ENCODE data around the gene NXN. TPM values are rescaled to one million over a fixed set of nuclear protein-coding genes. Genes with fewer than 3 reads are reported as not detected.

Gene NXN
- total RNA-seq, 1 experiment from 2014 or later: 20.8 TPM

DNA sequence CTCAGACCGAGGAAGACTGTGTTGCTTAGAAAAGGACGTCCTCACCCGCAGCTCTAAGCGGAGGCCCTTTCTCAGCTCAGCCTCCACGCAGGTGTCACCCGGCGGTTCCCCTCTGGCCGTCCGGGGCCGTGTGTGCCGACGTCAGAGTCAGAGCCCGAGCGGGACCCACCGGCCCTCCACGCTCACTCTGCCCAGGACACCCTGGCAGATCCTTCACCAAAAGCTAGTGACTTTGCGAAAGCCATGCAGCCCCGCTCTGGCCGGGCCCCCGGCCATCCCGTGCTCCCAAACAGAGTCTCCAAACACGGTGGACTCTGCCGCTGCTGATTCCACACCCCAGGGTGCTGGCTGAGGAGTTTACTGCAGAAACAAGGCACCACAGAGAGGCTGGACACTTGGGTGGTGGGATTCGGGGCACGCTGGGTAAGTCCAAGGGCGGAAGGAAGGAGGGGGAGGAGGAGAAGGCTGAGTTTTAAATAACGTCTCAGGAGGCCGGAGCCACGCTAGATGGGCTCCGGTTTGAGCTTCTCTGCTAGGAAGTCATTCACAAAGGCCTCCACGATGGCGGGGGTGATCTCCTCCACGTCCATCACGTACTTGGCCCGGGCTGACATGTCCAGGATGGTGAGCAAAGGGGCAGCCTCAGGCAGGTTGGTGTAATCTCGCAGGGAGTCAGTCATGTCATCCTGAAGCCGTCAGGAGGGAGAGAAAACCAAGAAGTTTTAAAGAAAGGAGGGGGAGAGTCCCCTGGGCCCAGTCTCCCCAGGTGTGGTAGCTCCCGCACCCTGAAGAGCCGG lies 178.9 kb downstream of the NXN start:
- POLR2A ChIA-PET (ENCODE audit: unreplicated experiment): no interaction called here
- CTCF ChIA-PET: no interaction called here
- Histone ChIP-seq H3K9me3 (ENCODE audit: low read length) (no peaks in the 10 kb centered on the region), H2AFZ (ENCODE audit: low read length) (no peak overlapping the region), H3K4me1 (ENCODE audit: insufficient read depth, low read length) (no peaks in the 10 kb centered on the region), H3K79me2 (ENCODE audit: low read length) (no peaks in the 10 kb centered on the region), H4K20me1 (ENCODE audit: low read length) (no peaks in the 10 kb centered on the region), H3K4me3 (ENCODE audit: low read length) (no peak overlapping the region), H3K4me2 (ENCODE audit: low read length) (no peak overlapping the region), H3K9ac (ENCODE audit: low read length) (no peak overlapping the region), H3K9me2 (replicated peaks; ENCODE audit: low read length) (no peaks in the 10 kb centered on the region), H3K36me3 (ENCODE audit: low read depth, low read length) (no peaks in the 10 kb centered on the region), H3K27me3 (ENCODE audit: low read length) (no peaks in the 10 kb centered on the region), H3K27ac (ENCODE audit: low read length) (no peak overlapping the region), H3F3A (ENCODE audit: low read length, unreplicated experiment) (no peaks in the 10 kb centered on the region)
- DNase-seq: no peak
- TF ChIP-seq EZH2 (IDR thresholded peaks at IDR 0.05; ENCODE audit: low read length, unreplicated experiment) (no peak), EZH2phosphoT487 (IDR thresholded peaks at IDR 0.05; ENCODE audit: borderline replicate concordance, low read length) (no peak)
- TF ChIP-seq, protein P1, sequence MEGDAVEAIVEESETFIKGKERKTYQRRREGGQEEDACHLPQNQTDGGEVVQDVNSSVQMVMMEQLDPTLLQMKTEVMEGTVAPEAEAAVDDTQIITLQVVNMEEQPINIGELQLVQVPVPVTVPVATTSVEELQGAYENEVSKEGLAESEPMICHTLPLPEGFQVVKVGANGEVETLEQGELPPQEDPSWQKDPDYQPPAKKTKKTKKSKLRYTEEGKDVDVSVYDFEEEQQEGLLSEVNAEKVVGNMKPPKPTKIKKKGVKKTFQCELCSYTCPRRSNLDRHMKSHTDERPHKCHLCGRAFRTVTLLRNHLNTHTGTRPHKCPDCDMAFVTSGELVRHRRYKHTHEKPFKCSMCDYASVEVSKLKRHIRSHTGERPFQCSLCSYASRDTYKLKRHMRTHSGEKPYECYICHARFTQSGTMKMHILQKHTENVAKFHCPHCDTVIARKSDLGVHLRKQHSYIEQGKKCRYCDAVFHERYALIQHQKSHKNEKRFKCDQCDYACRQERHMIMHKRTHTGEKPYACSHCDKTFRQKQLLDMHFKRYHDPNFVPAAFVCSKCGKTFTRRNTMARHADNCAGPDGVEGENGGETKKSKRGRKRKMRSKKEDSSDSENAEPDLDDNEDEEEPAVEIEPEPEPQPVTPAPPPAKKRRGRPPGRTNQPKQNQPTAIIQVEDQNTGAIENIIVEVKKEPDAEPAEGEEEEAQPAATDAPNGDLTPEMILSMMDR (conservative IDR thresholded peaks at IDR 0.05; ENCODE audit: low read depth, low read length): no peak
- intact Hi-C loops (cut with micrococcal nuclease): no loop called here
- BruUV-seq (replicated peaks): no TSS peak
- ATAC-seq: no peak

DNA sequence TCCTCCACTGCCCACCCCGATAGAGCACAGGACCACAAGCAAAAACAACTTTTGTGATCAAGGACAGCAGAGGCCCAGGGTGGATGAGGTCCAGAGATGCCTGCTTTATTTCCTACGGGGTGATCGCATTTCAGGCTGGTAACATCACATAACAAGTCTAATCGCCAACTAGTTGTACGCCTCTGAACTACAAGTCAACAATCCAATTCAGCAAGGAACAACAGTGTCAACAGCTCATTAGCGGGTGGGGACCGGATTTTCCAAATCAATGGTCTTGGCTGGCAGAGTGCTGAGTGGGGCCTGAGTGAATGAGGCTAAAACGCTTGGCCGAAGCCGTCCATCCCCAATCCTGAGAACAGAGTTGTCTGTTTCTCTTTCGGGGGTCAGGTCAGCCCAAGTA lies 180.3 kb downstream of the NXN start:
- Histone ChIP-seq H3K27ac (ENCODE audit: low read length) (no peak overlapping the region), H3K79me2 (ENCODE audit: low read length) (no peaks in the 10 kb centered on the region), H2AFZ (ENCODE audit: low read length) (no peak overlapping the region), H3K27me3 (ENCODE audit: low read length) (no peaks in the 10 kb centered on the region), H3K4me2 (ENCODE audit: low read length) (no peak overlapping the region), H3K9ac (ENCODE audit: low read length) (no peak overlapping the region), H3F3A (ENCODE audit: low read length, unreplicated experiment) (no peaks in the 10 kb centered on the region), H3K4me3 (ENCODE audit: low read length) (no peak overlapping the region), H3K4me1 (ENCODE audit: insufficient read depth, low read length) (no peaks in the 10 kb centered on the region), H3K9me2 (replicated peaks; ENCODE audit: low read length) (no peaks in the 10 kb centered on the region), H3K36me3 (ENCODE audit: low read depth, low read length) (no peaks in the 10 kb centered on the region), H3K9me3 (ENCODE audit: low read length) (no peaks in the 10 kb centered on the region), H4K20me1 (ENCODE audit: low read length) (no peaks in the 10 kb centered on the region)
- TF ChIP-seq EZH2phosphoT487 (IDR thresholded peaks at IDR 0.05; ENCODE audit: borderline replicate concordance, low read length): no peak
- TF ChIP-seq EZH2 (IDR thresholded peaks at IDR 0.05; ENCODE audit: low read length, unreplicated experiment): no peak
- TF ChIP-seq, protein P1 (conservative IDR thresholded peaks at IDR 0.05; ENCODE audit: low read depth, low read length): no peak
- POLR2A ChIA-PET (ENCODE audit: unreplicated experiment): no interaction called here
- DNase-seq: no peak
- ATAC-seq: no peak
- intact Hi-C loops (cut with micrococcal nuclease): no loop called here
- no TSS peak for BruUV-seq (replicated peaks)
- CTCF ChIA-PET: no interaction called here

DNA sequence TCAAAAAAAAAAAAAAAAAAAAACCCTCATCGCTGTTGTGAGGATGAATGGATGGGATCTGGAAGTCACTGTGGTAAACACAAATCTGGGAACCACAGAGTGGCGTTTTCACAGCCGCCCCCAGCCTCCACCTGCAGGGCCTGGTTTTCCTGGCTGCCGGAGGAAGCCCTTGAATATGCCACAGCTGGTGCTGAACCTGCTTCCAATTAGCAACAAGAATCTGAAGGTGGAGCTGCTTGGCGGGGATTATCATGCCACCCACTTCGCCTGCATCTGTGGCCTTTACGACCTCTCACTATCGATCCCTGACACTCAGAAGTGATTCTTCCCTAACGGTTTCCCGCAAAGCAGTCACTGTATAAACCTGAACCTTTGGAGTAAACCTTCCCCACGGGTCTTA lies 181.3 kb downstream of the NXN start:
- Histone ChIP-seq H3F3A (ENCODE audit: low read length, unreplicated experiment) (no peaks in the 10 kb centered on the region), H3K9ac (ENCODE audit: low read length) (no peak overlapping the region), H3K4me2 (ENCODE audit: low read length) (no peak overlapping the region), H4K20me1 (ENCODE audit: low read length) (no peaks in the 10 kb centered on the region), H3K27ac (ENCODE audit: low read length) (no peak overlapping the region), H3K9me2 (replicated peaks; ENCODE audit: low read length) (no peaks in the 10 kb centered on the region), H3K9me3 (ENCODE audit: low read length) (no peaks in the 10 kb centered on the region), H3K4me1 (ENCODE audit: insufficient read depth, low read length) (peaks cover 8% of the 10 kb centered on the region), H3K79me2 (ENCODE audit: low read length) (no peaks in the 10 kb centered on the region), H2AFZ (ENCODE audit: low read length) (no peak overlapping the region), H3K4me3 (ENCODE audit: low read length) (no peak overlapping the region), H3K36me3 (ENCODE audit: low read depth, low read length) (no peaks in the 10 kb centered on the region), H3K27me3 (ENCODE audit: low read length) (no peaks in the 10 kb centered on the region)
- intact Hi-C loops (cut with micrococcal nuclease): no loop called here
- CTCF ChIA-PET: no interaction called here
- ATAC-seq (no peak), DNase-seq (no peak)
- TF ChIP-seq EZH2 (IDR thresholded peaks at IDR 0.05; ENCODE audit: low read length, unreplicated experiment): no peak
- POLR2A ChIA-PET (ENCODE audit: unreplicated experiment): no interaction called here
- BruUV-seq (replicated peaks): no TSS peak
